Mammary epithelial cell (primary cell): ENCODE measurements around the gene OR52N4.

Experiments
- CTCF ChIP-seq, 2 donors: IDR thresholded peaks in 1 of 2; conservative IDR thresholded peaks in 1 of 2; 2 replicates each; pipeline ENCODE4 v1.5.1; 2011 to 2012; ENCODE audit warnings: inconsistent platforms in 2 of 2, low read length in 2 of 2, mild to moderate bottlenecking in 2 of 2, control low read depth in 1 of 2, low read depth in 1 of 2; ENCODE audit not compliant: insufficient read depth in 1 of 2; ENCODE audit errors: extremely low read depth in 1 of 2
- EZH2 ChIP-seq: IDR thresholded peaks from 2 replicates; pipeline ENCODE4 v1.6.1; 2012; ENCODE audit warnings: low read length, inconsistent platforms, borderline replicate concordance

GRCh38 chr11:5737670-5738392 lies 16.2 kb upstream of the OR52N4 start:
- TF ChIP-seq CTCF (conservative IDR thresholded peaks at IDR 0.05 in 1 of 2, IDR thresholded peaks at IDR 0.05 in 1 of 2; ENCODE audit: extremely low read depth in 1 of 2, insufficient read depth in 1 of 2, low read depth in 1 of 2, low read length in 2 of 2) (no peak), EZH2 (no peak)
